WI38 (cell line): ENCODE results near the gene SPPL2B.

ENCODE experiments used
- H3K4me3 ChIP-seq: 2 replicates; pipeline ENCODE4 v1.5.1; 2011; ENCODE audit warnings: low read depth, mild to moderate bottlenecking, control low read depth, low read length
- TF ChIP-seq, protein P1 (sequence below): IDR thresholded peaks from 2 replicates; pipeline ENCODE4 v1.5.1; 2012; ENCODE audit warnings: low read depth, mild to moderate bottlenecking, control low read depth, low read length

SPPL2B gene

DNA sequence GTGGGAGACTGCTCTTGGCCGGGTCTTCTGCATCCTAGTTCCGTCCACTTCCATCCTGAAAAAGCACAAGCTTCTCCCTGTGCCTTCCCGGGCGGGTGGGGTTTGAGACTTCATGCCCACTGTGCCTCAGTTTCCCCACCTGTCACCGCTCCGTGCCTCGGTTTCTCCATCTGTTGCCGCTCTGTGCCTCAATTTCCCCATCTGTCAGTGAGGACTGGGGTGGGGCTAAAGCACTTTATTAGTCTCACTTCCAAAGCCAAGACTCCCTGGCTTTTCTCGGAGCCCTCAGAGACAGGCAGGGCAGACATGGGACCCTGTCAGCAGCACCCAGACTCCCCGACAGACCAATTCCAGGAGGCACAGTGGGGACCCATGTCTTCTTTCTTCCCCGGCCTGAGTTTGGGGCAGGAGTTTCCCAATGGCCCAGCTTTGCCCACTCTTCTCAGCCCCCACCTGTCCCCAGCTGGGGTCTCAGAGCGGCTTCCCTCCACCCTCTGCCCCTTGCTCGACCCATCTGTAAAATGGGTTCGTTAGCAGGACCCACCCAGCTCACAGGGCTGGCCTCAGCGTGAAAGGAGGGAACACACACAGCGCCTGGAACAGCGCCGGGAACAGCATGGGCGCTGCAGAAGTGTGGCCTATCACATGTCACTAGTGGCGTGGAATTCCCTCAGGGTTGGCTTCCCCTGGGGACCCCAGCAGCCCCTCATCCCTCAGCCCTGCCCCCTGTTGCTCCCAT lies 41.9 kb upstream of the SPPL2B start:
- TF ChIP-seq, protein P1, sequence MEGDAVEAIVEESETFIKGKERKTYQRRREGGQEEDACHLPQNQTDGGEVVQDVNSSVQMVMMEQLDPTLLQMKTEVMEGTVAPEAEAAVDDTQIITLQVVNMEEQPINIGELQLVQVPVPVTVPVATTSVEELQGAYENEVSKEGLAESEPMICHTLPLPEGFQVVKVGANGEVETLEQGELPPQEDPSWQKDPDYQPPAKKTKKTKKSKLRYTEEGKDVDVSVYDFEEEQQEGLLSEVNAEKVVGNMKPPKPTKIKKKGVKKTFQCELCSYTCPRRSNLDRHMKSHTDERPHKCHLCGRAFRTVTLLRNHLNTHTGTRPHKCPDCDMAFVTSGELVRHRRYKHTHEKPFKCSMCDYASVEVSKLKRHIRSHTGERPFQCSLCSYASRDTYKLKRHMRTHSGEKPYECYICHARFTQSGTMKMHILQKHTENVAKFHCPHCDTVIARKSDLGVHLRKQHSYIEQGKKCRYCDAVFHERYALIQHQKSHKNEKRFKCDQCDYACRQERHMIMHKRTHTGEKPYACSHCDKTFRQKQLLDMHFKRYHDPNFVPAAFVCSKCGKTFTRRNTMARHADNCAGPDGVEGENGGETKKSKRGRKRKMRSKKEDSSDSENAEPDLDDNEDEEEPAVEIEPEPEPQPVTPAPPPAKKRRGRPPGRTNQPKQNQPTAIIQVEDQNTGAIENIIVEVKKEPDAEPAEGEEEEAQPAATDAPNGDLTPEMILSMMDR: no peak
- H3K4me3 ChIP-seq: no peak overlapping the region

DNA sequence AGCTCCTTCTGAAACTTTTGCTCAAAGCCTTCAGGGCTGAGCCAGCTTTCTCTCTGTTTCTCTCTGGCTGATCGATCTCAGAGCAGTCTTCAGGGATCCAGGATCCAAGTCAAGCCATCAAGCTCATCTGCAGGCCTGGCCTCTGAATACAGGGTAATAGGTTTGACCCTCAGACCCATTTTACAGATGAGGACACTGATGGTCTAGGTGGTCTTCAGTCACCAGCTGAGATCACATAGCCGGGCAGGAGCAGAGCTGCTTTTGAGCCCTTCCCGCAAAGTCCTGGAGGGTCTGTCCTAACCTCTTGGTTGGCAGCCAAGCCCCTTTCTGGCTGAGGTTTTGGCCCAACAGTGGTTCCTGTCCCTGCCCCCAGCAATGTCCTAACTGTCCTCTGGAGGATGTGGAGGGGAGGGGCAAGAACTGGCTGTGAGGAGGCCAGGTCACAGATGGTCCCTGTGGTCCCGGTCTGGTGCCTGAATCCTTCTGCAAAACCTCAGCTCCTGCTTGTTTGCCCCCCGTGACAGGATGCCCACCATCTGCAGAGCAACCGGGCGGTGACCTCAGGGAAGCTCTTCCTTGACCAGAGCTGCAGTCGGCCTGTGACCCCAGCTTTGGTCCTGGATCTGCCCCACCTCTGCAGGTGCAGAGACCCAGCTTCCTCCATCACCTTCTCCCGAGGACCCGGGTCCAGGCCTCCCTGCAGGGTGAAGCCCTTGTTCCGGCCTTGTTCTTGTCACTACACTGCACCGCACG lies 40.7 kb upstream of the SPPL2B start:
- TF ChIP-seq, protein P1: no peak
- H3K4me3 ChIP-seq: no peak overlapping the region

DNA sequence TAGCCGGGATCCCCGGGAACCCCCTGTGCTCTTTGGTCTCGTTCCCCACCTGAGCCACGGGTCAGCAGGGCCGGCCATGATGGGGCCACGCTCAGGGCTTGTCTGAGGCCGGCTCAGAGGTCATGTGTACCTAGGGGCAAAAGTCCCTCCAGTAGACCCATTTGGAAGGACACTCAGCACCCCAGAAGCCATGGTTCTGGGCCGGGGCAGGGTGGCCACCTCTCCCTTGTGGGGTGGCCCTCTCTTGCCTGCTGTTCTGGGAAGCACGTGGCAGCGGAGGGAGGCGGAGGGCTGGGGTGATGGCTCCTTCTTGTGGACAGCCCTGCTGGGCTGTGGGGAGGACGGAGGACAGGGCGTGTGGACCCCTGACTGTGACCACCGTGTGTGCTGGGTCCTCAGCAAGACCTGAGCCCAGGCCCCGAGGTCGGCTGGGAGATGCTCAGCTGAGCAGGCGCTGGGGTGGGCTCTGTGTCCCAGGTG lies 40.1 kb upstream of the SPPL2B start:
- H3K4me3 ChIP-seq: no peak overlapping the region
- TF ChIP-seq, protein P1: no peak

DNA sequence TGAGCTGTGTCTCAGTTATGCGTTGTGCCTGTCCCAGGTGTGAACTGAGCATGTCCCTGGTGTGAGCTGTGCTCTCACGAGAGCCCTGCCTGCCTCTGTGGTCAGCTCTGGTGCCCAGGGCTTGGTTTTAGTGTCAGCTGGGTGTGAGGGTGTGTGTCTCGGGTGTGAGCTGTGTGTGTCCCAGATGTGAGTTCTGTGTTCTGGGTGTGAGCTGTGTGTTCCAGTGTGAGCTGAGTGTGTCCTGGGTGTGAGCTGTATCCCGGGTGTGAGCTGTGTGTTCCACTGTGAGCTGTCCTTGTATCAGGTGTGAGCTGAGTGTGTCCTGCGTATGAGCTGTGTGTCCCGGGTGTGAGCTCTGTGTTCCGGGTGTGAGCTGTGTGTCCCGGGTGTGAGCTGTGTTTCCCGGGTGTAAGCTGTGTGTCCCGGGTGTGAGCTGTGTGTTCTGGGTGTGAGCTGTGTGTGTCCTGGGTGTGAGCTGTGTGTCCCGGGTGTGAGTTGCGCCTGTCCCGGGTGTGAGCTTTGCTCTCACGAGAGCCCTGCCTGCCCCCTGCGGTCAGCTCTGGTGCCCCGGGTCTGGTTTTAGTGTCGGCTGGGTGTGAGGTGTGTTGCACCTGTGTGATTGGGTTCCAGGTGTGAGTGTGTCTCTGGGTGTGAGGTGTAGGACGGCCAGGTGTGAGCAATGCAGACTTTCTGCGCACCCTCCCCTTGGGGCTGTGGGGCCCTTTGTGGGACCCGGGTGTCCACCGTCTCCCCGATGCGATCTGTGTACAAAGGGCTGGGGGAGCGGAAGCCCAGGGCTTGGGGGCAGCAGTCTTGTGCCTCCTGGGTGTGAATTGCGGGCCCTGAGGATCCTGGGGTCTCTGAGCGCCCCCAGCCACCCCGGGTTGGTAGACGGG lies 39.4 kb upstream of the SPPL2B start:
- TF ChIP-seq, protein P1: no peak
- no peak overlapping the region for H3K4me3 ChIP-seq

DNA sequence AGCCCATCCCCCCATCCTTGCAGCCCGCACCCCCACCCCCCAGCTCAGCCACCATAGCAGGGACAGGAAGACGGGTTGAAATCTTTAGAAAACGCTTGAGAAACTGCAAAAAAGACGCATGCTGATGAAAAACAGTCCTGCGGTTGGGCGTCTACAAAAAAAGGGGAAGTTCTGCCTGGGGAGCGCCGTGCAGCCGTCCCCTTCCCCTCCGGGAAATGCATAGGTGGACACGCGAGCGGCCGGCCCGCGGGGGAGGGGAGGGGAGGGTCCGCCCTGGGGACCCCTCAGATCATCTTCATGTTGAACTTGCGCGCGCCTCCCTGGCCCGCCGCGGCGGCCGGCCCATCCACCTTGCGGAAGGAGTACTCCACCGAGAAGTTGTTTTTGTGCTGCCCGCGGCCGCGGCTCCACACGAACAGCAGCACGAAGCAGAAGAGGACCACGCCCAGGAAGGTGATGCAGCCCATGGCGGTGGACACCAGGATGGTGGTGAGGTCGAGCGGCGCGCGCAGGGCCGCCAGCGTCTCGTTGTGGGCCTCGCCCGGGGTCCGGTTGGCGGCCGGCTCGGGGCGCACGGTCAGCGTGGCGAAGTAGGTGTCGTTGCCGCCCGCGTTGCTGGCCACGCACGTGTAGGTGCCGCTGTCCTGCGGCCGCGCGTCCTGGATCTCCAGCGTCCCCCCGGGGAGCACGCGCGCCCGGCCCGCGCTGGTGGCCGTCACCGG lies 38.6 kb upstream of the SPPL2B start:
- TF ChIP-seq, protein P1: no peak
- H3K4me3 ChIP-seq: no peak overlapping the region

DNA sequence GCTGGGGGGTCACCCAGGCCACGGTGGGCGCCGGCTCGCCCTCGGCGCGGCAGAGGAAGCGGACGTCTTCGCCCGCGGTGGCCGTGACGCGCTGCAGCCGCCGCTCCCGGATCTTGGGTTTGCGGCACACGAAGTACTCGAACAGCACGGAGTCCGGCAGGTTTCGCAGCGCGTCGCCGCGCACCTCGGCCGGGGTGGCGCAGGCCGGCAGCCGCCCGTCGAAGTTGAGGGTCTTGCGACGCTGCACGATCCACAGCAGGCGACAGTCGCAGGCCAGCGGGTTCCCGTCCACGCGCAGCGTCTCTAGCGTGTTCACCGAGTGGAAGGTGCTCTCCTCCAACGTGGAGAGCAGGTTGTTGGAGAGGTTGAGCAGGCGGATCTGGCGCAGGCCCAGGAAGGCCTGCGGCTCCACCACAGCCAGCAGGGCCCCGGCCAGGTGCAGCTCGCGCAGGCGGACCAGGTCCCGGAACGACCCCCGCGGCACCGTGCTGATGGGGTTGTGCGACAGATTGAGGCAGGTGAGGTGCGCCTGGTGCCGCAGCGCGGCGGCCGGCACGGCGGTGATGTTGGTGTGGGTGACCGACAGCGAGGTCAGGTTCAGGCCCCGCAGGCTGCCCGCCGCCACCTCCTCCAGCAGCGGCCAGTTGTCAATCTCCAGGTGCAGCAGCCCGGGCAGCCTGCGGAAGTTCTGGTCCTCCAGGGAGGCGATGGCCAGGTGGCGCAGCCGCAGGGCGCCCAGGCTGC lies 37.9 kb upstream of the SPPL2B start:
- TF ChIP-seq, protein P1: no peak
- H3K4me3 ChIP-seq: no peak overlapping the region
